ENCODE results near the gene TRIM42.

Gene TRIM42

GRCh38 chr3:140731440-140732119 is 53.7 kb downstream of the TRIM42 start:
- H3K4me3 ChIP-seq (replicated peaks; ENCODE audit: low read depth, low read length) = no peak overlapping the region
- no peak for DNase-seq (ENCODE audit: low read depth)
- TF ChIP-seq CTCF (IDR thresholded peaks at IDR 0.05; ENCODE audit: low read length, missing control alignments) = no peak

- no peak for DNase-seq (ENCODE audit: low read depth)
- no peak overlapping the region for H3K4me3 ChIP-seq (replicated peaks; ENCODE audit: low read depth, low read length)
- TF ChIP-seq CTCF (IDR thresholded peaks at IDR 0.05; ENCODE audit: low read length, missing control alignments) = no peak
Observed at GRCh38 chr3:140733623-140734022, 55.8 kb downstream of the TRIM42 start.

- peak; percentile 30 for TF ChIP-seq CTCF (IDR thresholded peaks at IDR 0.05; ENCODE audit: low read length, missing control alignments)
- peak; percentile 35 for DNase-seq (ENCODE audit: low read depth)
- H3K4me3 ChIP-seq (replicated peaks; ENCODE audit: low read depth, low read length) = no peak overlapping the region
Observed at GRCh38 chr3:140736863-140737460, 59.1 kb downstream of the TRIM42 start.

GRCh38 chr3:140742116-140742515 is 64.3 kb downstream of the TRIM42 start:
- no peak overlapping the region for H3K4me3 ChIP-seq (replicated peaks; ENCODE audit: low read depth, low read length)
- no peak for DNase-seq (ENCODE audit: low read depth)
- TF ChIP-seq CTCF (IDR thresholded peaks at IDR 0.05; ENCODE audit: low read length, missing control alignments) = no peak

GRCh38 chr3:140748171-140748570 is 70.3 kb downstream of the TRIM42 start:
- TF ChIP-seq CTCF (IDR thresholded peaks at IDR 0.05; ENCODE audit: low read length, missing control alignments) = no peak
- no peak overlapping the region for H3K4me3 ChIP-seq (replicated peaks; ENCODE audit: low read depth, low read length)
- no peak for DNase-seq (ENCODE audit: low read depth)

GRCh38 chr3:140748903-140749302 is 71.0 kb downstream of the TRIM42 start:
- no peak for DNase-seq (ENCODE audit: low read depth)
- TF ChIP-seq CTCF (IDR thresholded peaks at IDR 0.05; ENCODE audit: low read length, missing control alignments) = no peak
- no peak overlapping the region for H3K4me3 ChIP-seq (replicated peaks; ENCODE audit: low read depth, low read length)
